Transverse colon (tissue), 4 donors: Measurements from ENCODE around the gene RSPRY1. TPM values are rescaled to one million over a fixed set of nuclear protein-coding genes. Genes with fewer than 3 reads are reported as not detected.
"Not testable (repeated sequence)": the region's sequence is repeated elsewhere in the genome, so short reads cannot be mapped to it uniquely, and the experiment has no call there.

Source experiments
- DNase-seq: peaks from one replicate; pipeline ENCODE4 v3.0.0-alpha.2; 2019
- H3K27ac ChIP-seq, 4 donors: fragments of 200-600 bp; sonication (generic); 2 replicates each; pipeline ENCODE4 v1.5.1; 2016 to 2018; ENCODE audit warnings: inconsistent platforms in 4 of 4
- H3K27me3 ChIP-seq: fragments of 200-600 bp; sonication (generic); 2 replicates; pipeline ENCODE4 v1.5.1; 2017; ENCODE audit warnings: inconsistent platforms
- H3K36me3 ChIP-seq, 4 donors: fragments of 200-600 bp; sonication (generic); 2 replicates each; pipeline ENCODE4 v1.5.1; 2017 to 2019; ENCODE audit warnings: inconsistent platforms in 4 of 4
- H3K4me1 ChIP-seq, 4 donors: fragments of 200-600 bp; sonication (generic); 2 replicates each; pipeline ENCODE4 v1.5.1; 2017 to 2020; ENCODE audit warnings: inconsistent platforms in 4 of 4
- H3K4me3 ChIP-seq, 4 donors: fragments of 200-600 bp; sonication (generic); 1 replicate in 1 of 4; 2 replicates in 3 of 4; pipeline versions ENCODE4 v1.5.1 to v1.6.1; 2017 to 2019; ENCODE audit warnings: inconsistent platforms in 4 of 4
- H3K9me3 ChIP-seq, 2 donors: fragments of 200-600 bp; sonication (generic); 2 replicates each; pipeline ENCODE4 v1.5.1; 2017 to 2019; ENCODE audit warnings: inconsistent platforms in 2 of 2
- EP300 ChIP-seq: sonication (generic); formaldehyde crosslinking; IDR thresholded peaks from one replicate; pipeline ENCODE4 v1.6.1; 2017; ENCODE audit warnings: antibody characterized with exemption, low read depth
- POLR2A ChIP-seq: fragments of 450-650 bp; IDR thresholded peaks from one replicate; pipeline ENCODE4 v1.6.1; 2016; ENCODE audit warnings: antibody characterized with exemption, mild to moderate bottlenecking, moderate library complexity
- POLR2AphosphoS5 ChIP-seq, 3 donors: sonication (generic); formaldehyde crosslinking; IDR thresholded peaks; one replicate each; pipeline ENCODE4 v1.6.1; 2016; ENCODE audit warnings: antibody characterized with exemption in 3 of 3
- WGBS, 2 donors: methylation state at CpG; one replicate each; pipeline ENCODE4 v1.1.5; 2018; ENCODE audit warnings: low coverage in 1 of 2; 5-methylcytosine and 5-hydroxymethylcytosine counted together
- in situ Hi-C, 4 donors: fragments of 200-750 bp; cut with MboI; loops; one replicate each; pipeline versions ENCODE4 v1.15.0 to v1.15.1; 2017; ENCODE audit warnings: low sequenced_read_pairs in 3 of 4, low pct_ligation_motif_present in 1 of 4, low pct_unique_long_range_greater_than_20kb in 1 of 4
- intact Hi-C: fragments of 100-400 bp; cut with DNase I; formaldehyde crosslinking; loops from one replicate; pipeline ENCODE4 v1.15.1; 2023; ENCODE audit warnings: low total_unique reads
- total RNA-seq, 4 donors: library from RNA; depleted of rRNA; stranded (reverse); fragments of >200 nt; gene quantifications; one replicate each; pipeline ENCODE4 v1.1.0, GENCODE V29; 2016
- TF ChIP-seq, protein P1 (sequence below), 5 experiments: fragments of 200-600 bp in 3 of 5; fragments of 450-650 bp in 2 of 5; sonication (generic) in 3 of 5; IDR thresholded peaks; 1 replicate in 2 of 5; 2 replicates in 3 of 5; pipeline ENCODE4 v1.5.1; 2016 to 2017; ENCODE audit warnings: antibody characterized with exemption in 5 of 5, inconsistent platforms in 3 of 5, mild to moderate bottlenecking in 2 of 5, moderate library complexity in 1 of 5

RSPRY1 gene
- total RNA-seq, 4 donors from 2014 or later = 17.1 to 58.4 (median 44.5) TPM

DNA sequence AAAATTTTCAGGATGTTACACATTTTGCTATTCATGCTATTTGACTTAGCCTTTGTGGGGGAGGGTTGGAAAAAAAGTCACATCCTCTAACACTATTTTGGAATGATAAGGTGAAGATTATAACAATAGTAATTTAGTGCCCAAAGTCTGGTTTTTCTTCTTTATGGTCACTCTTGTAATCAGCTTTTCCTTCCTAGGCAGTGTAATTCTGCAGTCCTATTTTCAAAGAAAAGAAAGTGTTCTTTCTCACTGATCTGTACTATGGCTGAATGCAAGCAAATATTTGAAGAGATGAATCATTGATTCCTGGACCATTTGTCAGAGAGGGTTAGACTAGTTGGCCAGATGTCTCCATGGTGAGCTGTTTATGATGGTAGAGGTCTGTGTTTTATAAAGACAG, 8.4 kb downstream of the RSPRY1 start:
- no peaks in the 10 kb centered on the region for H3K27me3 ChIP-seq
- H3K9me3 ChIP-seq = no peaks in the 10 kb centered on the region
- no peak for DNase-seq
- no peak for TF ChIP-seq EP300
- peak in 1 of 3 donors; percentile 29 for TF ChIP-seq POLR2AphosphoS5 (IDR thresholded peaks at IDR 0.05)
- TF ChIP-seq POLR2A = no peak
- in situ Hi-C loops = no loop called here
- intact Hi-C loops = no loop called here
- no peaks in the 10 kb centered on the region for H3K36me3 ChIP-seq
- H3K4me1 ChIP-seq = peaks cover 0 to 57% (median 26%) of the 10 kb centered on the region in 4 donors
- H3K27ac ChIP-seq = peak overlapping the region; percentile 14 to 61 (median 50)
- no peak overlapping the region for H3K4me3 ChIP-seq

DNA sequence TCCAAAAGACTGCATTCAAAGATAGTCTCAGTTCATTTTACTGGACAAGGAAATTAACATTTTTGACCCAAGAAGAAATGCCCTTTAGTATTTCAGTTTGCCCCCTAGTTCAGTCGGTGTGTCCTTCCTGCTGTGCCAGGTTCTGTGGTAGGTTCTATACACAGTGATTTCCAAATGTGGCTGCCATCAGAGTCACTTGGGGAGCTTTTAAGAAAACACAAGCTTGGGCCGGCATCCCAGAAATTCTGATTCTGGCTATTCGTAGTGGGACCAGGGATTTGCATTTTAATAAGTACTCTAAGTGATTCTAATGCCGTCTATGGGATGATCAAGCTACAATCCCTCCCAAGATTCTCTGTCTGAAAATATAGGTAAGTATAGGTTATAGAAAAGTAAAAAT, 10.2 kb downstream of the RSPRY1 start:
- Histone ChIP-seq H3K4me1 (peaks cover 0 to 43% (median 24%) of the 10 kb centered on the region in 4 donors), H3K4me3 (no peak overlapping the region), H3K27ac (no peak overlapping the region), H3K27me3 (no peaks in the 10 kb centered on the region), H3K9me3 (no peaks in the 10 kb centered on the region), H3K36me3 (no peaks in the 10 kb centered on the region)
- TF ChIP-seq EP300 = no peak
- in situ Hi-C loops (no loop called here), intact Hi-C loops (no loop called here)
- DNase-seq = no peak
- 70 to 90% methylated on average over 2 to 4 of the region's 4 CpGs for WGBS, 2 donors

DNA sequence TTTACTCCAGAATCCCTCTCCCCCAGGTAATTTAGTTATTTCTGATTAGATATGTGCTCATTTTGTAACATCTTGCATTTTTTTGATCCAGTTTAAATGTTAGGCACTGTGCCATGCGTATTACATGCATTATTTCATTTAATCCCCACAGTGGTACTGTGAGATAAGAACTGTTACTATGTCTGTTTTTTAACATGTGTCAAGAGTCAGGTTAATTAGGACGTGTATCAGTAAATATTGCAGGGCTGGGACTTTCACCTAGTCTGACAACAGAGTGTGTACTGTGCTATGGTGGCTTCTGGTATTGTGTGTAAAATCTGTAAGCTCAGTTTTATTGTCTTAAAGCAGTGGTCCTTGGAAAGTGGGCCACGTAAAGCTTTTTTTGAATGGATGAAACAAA, 10.6 kb downstream of the RSPRY1 start:
- Histone ChIP-seq H3K9me3 (no peaks in the 10 kb centered on the region), H3K27ac (no peak overlapping the region), H3K27me3 (no peaks in the 10 kb centered on the region), H3K4me3 (no peak overlapping the region), H3K36me3 (no peaks in the 10 kb centered on the region), H3K4me1 (peaks cover 0 to 39% (median 24%) of the 10 kb centered on the region in 4 donors)
- in situ Hi-C loops = no loop called here
- DNase-seq = no peak
- intact Hi-C loops = no loop called here
- WGBS, 2 donors = 74 to 77% methylated on average over 3 of the region's 3 CpGs
- no peak for TF ChIP-seq POLR2AphosphoS5 (IDR thresholded peaks at IDR 0.05)
- TF ChIP-seq, protein P1, sequence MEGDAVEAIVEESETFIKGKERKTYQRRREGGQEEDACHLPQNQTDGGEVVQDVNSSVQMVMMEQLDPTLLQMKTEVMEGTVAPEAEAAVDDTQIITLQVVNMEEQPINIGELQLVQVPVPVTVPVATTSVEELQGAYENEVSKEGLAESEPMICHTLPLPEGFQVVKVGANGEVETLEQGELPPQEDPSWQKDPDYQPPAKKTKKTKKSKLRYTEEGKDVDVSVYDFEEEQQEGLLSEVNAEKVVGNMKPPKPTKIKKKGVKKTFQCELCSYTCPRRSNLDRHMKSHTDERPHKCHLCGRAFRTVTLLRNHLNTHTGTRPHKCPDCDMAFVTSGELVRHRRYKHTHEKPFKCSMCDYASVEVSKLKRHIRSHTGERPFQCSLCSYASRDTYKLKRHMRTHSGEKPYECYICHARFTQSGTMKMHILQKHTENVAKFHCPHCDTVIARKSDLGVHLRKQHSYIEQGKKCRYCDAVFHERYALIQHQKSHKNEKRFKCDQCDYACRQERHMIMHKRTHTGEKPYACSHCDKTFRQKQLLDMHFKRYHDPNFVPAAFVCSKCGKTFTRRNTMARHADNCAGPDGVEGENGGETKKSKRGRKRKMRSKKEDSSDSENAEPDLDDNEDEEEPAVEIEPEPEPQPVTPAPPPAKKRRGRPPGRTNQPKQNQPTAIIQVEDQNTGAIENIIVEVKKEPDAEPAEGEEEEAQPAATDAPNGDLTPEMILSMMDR (IDR thresholded peaks at IDR 0.05) = no peak
- no peak for TF ChIP-seq POLR2A
- no peak for TF ChIP-seq EP300

DNA sequence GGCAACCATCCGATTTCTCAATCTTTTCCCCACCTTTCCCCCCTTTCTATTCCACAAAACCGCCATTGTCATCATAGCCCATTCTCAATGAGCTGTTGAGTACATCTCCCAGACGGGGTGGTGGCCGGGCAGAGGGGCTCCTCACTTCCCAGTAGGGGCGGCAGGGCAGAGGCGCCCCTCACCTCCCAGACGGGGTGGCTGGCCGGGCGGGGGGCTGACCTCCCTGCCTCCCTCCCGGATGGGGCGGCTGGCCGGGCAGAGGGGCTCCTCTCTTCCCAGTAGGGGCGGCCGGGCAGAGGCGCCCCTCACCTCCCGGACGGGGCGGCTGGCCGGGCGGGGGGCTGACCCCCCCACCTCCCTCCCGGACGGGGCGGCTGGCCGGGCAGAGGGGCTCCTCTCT, 14.2 kb downstream of the RSPRY1 start:
- H3K9me3 ChIP-seq, in situ Hi-C loops, H3K4me3 ChIP-seq, intact Hi-C loops, H3K27me3 ChIP-seq, DNase-seq, H3K4me1 ChIP-seq, H3K36me3 ChIP-seq, H3K27ac ChIP-seq: not testable (repeated sequence)
- 94% methylated on average over 6 of the region's 24 CpGs; no CpG with 5 or more reads in 1 of the 2 donors for WGBS, 2 donors

DNA sequence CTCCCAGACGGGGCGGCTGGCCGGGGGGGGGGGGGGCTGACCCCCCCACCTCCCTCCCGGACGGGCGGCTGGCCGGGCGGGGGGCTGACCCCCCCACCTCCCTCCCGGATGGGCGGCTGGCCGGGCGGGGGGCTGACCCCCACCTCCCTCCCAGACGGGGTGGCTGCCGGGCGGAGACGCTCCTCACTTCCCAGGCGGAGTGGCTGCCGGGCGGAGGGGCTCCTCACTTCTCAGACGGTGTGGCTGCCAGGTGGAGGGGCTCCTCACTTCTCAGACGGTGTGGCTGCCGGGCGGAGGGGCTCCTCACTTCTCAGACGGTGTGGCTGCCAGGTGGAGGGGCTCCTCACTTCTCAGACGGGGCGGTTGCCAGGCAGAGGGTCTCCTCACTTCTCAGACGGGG, 14.8 kb downstream of the RSPRY1 start:
- DNase-seq, H3K4me1 ChIP-seq, H3K27ac ChIP-seq, in situ Hi-C loops, H3K9me3 ChIP-seq, H3K4me3 ChIP-seq, H3K27me3 ChIP-seq, intact Hi-C loops: not testable (repeated sequence)
- WGBS, 2 donors = 91% methylated on average over 15 of the region's 27 CpGs; no CpG with 5 or more reads in 1 of the 2 donors
- H3K36me3 ChIP-seq = peaks cover 0 to 14% (median 8%) of the 10 kb centered on the region in 4 donors

DNA sequence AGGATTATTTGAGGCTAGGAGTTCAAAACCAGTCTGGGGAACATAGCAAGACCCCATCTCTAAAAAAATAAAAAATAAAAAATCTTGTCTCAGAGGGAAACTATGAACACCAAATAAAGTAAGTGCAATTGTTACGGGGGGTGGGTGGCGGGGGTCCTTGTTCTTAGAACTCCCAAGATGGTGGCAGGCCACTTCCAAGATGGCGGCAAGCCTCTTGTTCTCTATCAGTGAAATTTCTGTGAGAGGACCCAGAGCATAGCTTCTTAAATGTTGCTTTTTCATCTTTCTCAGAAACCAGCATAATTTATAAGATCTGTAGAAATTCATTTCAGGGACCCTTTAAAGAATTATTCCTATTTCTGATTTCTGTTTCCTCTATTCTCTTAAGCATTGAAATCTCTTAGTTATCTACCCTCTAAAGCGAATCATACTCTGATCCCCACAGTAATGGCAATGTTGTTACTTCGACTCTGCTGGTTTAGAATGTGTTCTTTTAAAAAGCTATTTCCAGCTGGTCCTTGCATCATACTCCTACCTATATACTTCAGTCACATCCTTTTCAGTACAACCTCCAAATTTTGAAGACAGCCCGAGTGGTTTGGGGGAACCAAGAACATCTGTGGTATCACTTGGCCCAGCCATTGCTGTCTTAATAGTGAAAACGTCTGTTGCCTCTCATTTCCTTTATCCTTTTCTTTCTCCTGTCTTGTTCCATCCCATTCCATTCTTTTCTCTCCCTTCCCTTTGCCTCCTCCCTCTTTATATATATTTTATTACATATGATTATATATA, 16.2 kb downstream of the RSPRY1 start:
- no peak overlapping the region for H3K27ac ChIP-seq
- no peaks in the 10 kb centered on the region for H3K27me3 ChIP-seq
- H3K9me3 ChIP-seq = no peaks in the 10 kb centered on the region
- 88 to 89% methylated on average over 4 to 7 of the region's 7 CpGs for WGBS, 2 donors
- DNase-seq = no peak
- no peaks in the 10 kb centered on the region for H3K4me1 ChIP-seq
- TF ChIP-seq POLR2AphosphoS5 (IDR thresholded peaks at IDR 0.05) = no peak
- no peak for TF ChIP-seq POLR2A
- TF ChIP-seq EP300 = no peak
- TF ChIP-seq, protein P1 (IDR thresholded peaks at IDR 0.05) = no peak
- in situ Hi-C loops = no loop called here
- intact Hi-C loops = no loop called here
- H3K36me3 ChIP-seq = peaks cover 0 to 28% (median 10%) of the 10 kb centered on the region in 4 donors
- H3K4me3 ChIP-seq = no peak overlapping the region
